Spleen (tissue), 7 donors: ENCODE data around the gene UBAP2.

Experiments
- POLR2A ChIP-seq, 3 donors: fragments of 450-650 bp; IDR thresholded peaks; one replicate each; pipeline ENCODE4 v1.5.1; 2017; ENCODE audit warnings: antibody characterized with exemption in 3 of 3, mild to moderate bottlenecking in 1 of 3
- POLR2AphosphoS5 ChIP-seq, 3 donors: sonication (generic); formaldehyde crosslinking; IDR thresholded peaks; one replicate each; pipeline ENCODE4 v1.5.1; 2017; ENCODE audit warnings: antibody characterized with exemption in 3 of 3
- TF ChIP-seq, protein P1 (sequence below), 11 experiments: fragments of 200-600 bp in 7 of 11; fragments of 450-650 bp in 4 of 11; sonication (generic) in 4 of 11; IDR thresholded peaks in 8 of 11; conservative IDR thresholded peaks in 3 of 11; 1 replicate in 7 of 11; 2 replicates in 4 of 11; pipeline versions ENCODE4 v1.4.0 to v1.8.0; 2016 to 2021; ENCODE audit warnings: antibody characterized with exemption in 11 of 11, inconsistent platforms in 4 of 11, mild to moderate bottlenecking in 1 of 11
- donor health status: DM: no; HTN: no; CAD: no; lungs with moderate emphysema.
- donor health status: DM: no; HTN: no; CAD: no.
- donor health status: DM: no; HTN: no; CAD: no.

DNA sequence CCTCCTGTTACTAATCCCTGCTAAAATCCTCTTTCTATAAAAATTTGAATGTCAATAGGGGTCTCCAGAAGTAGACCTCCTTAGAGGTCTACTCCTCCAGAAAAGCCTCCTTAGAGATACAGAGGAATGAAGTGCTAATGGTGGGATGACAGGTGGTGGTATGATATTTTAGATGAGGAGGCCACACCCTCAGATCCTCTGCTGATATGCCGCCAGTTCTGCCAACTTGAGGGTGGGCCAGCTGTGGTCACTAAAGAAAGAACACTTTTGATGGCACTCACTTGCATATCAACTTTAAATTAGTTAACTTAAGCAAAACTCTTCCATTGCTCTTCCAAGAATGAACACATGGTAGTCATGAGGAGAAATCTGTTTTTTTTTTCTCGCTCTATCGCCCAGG lies 16.9 kb upstream of the UBAP2 start:
- TF ChIP-seq, protein P1, sequence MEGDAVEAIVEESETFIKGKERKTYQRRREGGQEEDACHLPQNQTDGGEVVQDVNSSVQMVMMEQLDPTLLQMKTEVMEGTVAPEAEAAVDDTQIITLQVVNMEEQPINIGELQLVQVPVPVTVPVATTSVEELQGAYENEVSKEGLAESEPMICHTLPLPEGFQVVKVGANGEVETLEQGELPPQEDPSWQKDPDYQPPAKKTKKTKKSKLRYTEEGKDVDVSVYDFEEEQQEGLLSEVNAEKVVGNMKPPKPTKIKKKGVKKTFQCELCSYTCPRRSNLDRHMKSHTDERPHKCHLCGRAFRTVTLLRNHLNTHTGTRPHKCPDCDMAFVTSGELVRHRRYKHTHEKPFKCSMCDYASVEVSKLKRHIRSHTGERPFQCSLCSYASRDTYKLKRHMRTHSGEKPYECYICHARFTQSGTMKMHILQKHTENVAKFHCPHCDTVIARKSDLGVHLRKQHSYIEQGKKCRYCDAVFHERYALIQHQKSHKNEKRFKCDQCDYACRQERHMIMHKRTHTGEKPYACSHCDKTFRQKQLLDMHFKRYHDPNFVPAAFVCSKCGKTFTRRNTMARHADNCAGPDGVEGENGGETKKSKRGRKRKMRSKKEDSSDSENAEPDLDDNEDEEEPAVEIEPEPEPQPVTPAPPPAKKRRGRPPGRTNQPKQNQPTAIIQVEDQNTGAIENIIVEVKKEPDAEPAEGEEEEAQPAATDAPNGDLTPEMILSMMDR (IDR thresholded peaks at IDR 0.05 in 8 of 11, conservative IDR thresholded peaks at IDR 0.05 in 3 of 11) = no peak
- no peak for TF ChIP-seq POLR2A (IDR thresholded peaks at IDR 0.05)
- TF ChIP-seq POLR2AphosphoS5 (IDR thresholded peaks at IDR 0.05) = no peak
